Measurements from ENCODE around the gene KREMEN1.
A peak's percentile ranks its signal among the peaks of the same experiment; 100 is the strongest.

Gene KREMEN1

DNA sequence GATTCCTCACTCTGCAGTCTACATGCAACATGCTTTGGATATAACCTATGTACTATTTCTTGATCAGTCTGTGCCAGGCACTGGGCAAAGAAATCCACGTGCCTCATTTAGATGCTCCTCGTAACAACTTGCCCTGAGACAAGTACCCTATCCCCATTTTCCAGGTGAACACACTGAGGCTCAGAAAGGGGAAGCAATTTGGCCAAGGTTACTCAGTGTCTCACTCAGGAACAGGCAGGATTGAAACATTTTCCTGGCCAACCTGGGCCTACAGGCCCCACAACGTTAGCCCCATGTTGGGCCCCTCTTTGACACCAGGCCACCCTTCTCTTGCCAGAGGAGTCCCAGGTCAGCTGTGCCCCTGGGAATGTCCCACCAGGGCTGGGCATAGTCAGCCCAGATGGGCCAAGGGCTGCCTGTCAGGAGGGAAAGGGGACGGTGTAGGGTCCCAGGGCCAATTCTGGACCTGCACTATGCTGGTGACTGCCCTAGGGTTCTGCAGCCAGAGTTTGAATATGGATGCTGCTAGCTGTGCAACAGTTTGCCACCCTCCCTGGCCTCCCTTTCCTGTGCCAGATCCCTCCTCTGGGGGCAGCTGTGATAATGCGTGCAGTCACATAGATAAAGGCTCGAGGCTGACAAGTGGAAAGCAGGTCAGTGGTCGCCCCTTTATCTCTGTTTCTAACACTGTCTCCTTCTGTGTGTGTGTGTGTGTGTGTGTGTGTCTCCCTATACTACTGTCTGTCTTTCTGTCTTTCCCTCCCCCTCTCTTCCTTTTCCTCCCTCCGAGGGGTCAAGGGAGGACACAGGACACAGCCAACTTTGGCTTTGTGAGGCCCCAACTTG, 122.5 kb downstream of the KREMEN1 start:
- no peak for DNase-seq

DNA sequence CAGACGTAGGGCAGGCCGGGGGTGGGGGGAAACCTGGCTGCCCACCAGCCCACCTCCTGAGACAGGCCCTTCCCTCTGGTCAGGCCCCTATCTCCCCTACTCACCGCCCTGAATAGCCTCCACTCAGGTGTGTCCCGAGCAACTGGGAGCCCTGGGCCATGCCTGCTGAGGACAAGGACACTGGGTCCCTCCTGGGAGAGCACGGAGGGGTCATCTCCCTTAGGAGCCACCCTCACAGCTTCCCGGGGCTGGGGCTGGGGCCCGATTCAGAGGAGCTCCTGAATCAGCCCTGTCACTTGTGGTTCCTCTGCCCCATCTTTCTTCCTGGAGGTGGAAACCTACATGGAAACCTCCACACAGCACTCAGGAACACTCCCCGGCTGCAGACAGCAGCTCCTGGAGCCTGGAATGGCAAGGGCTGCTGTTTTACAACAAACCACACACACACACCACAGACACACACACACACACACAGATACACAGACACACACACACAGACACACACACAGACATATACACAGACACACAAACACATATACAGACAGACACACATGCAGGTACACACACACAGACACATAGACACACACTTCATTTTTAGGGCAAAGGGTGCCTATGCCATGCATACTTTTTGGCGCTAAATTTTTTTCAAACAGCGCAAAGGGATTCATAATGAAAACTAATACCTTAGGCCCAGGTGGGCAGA, 123.3 kb downstream of the KREMEN1 start:
- DNase-seq, result no peak

- DNase-seq, result no peak
These were observed 124.3 kb downstream of the KREMEN1 start for GRCh38 chr22:29197096-29197495.

- no peak for DNase-seq
These were observed 125.4 kb downstream of the KREMEN1 start for GRCh38 chr22:29198240-29198639.

DNA sequence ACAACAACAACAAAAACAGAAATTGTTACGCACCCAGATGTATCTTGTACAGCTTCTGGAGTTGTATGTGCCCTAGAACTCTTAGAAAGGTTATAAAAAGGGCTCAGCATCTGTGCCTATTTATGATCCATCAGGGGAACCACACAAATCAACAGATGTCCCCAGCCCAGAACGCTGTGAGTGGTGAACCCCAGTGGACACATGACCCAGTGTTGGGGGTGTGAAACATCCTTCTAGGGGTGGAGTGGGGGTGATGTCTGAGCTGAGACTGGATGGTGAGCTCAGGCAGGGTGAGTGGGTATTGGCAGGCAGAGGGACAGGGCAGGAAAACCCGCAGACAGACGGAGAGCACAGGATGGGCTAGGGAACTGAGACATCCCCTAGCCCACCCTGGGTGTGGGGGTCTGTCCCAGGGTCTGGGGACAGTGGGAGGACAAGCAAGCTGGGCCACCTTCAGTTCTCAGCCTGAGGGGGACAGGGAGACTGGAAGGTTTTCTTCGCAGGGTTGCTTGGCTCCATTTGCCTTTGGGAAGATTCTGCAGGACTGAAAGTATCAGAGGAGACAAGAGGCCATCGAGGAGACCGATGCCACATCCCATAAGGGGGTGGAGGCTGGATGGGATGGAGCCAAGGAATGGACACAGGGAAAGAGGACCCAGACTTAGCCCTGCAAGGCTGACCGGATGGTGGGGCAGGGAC, 127.0 kb downstream of the KREMEN1 start:
- no peak for DNase-seq

DNA sequence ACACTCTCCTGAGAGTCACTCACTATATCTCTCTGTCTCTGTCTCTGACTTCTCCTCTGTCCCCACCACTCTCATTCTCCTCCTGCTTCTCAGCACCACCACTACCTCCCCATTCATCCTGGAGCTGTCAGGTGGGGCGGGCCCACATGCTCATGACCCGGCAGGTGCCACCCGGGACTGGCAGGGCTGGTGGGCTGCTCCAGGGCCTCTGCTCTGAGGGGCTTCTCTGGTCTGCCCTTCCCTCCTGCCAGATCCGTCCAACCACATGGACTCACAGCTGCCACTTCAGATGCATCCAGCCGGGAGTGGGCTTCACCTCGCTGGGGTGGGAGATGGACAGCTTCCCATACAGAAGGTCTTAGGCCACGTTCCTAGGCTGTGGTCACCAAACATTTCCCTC, 128.1 kb downstream of the KREMEN1 start:
- no peak for DNase-seq

- no peak for DNase-seq
These were observed 128.9 kb downstream of the KREMEN1 start for GRCh38 chr22:29201782-29202181.

- DNase-seq, result peak; percentile 8
These were observed 129.7 kb downstream of the KREMEN1 start for GRCh38 chr22:29202212-29203192.

DNA sequence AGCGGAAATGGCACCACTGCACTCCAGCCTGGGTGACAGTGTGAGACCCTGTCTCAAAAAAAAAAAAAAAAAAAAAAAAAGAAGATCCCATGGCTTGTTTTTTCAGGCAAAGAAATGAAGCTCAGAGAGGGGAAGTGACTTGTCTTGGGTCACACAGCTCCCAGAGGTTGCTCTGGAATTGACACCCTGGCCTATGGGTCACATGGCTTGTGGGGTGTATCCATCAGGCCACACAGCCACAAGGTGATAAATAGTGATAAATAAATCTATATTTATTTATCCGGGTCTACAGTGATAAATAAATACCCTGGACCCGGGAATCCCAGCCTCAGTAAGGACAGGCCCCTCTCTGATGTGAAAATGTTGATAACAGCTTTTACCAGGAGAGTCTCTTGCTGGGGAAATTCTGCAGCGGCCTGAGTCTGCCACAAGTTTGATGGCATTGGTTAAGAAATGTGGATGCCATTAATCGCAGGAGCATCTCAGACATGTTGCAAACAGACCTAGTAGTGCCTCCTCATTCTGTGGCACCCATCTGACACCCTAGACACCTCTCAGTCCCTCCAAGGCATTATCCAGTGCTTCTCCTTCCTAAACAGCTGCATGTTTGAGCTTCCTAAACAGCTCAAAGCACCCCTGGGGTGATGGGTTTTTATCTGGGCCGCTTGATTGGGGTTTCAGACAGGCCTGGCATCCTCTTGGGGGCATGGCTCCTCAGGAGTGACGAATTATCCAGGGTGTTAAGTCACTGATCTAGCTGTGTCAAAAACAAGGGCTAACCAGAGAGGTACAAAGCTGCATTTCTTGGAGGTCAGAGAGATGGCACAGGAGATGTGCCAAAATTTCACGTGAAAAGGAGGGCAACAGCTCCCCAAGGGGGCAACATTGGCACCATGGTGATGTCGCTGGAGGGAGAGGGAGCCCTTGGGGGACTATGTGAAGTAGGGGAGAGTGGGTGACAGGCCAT, 130.9 kb downstream of the KREMEN1 start:
- DNase-seq, result no peak

GRCh38 chr22:29204455-29205183, 131.8 kb downstream of the KREMEN1 start:
- no peak for DNase-seq

GRCh38 chr22:29205252-29205593, 132.4 kb downstream of the KREMEN1 start:
- no peak for DNase-seq

GRCh38 chr22:29205594-29206371, 132.9 kb downstream of the KREMEN1 start, which contains the start of gene EMID1:
TSS of gene EMID1 (plus strand) at chr22:29205896. CDS start at chr22:29206039, 143 bp downstream.
- no peak for DNase-seq

GRCh38 chr22:29206372-29207242, 133.8 kb downstream of the KREMEN1 start:
- DNase-seq, result no peak

GRCh38 chr22:29207243-29207550, 134.4 kb downstream of the KREMEN1 start:
- DNase-seq, result no peak

DNA sequence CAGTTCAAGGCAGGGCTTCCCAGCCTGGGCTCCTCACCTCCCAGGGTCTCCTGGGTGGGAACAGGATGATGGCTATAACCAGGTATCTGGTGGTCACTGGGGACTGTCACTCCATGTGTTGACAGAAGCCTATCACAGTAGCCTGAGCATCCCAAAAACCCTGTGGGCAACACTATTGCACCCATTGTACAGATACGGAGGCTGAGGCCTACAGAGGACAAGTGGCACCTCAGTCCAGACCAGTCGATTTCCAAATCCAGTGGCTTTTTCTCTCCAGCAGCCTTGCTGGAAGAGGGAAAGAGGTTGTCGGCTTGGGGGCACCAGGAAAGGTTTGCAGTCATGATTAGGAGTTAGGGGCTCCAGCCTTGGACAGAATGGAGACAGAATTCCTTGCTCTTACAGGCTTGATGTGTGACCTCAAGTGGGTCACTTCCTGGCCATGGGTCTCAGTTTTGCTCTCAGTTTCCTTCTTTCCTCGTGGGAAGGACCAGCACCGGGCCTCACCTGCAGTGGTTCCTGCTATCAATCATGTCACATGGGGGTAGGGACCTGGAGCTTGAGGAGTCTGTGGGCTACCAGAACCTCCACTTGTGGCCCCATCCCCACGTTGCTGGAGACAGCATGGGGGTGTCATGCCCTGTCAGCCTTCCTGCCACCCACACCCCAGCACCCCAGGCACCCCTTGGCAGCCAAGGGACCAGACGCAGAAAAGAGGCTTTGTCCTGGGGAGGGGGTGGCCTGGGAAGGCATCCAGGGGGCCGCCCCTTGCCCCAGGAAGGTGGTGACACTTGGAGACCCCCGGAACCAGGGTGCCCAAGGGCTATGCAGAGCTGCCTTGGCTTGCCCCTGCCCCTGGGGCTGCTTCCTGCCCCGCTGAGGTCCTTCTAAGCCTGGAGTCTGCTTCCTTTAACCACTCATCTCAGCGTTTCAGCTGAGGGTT, 135.0 kb downstream of the KREMEN1 start:
- DNase-seq, result no peak

GRCh38 chr22:29208502-29208862, 135.6 kb downstream of the KREMEN1 start:
- no peak for DNase-seq

DNA sequence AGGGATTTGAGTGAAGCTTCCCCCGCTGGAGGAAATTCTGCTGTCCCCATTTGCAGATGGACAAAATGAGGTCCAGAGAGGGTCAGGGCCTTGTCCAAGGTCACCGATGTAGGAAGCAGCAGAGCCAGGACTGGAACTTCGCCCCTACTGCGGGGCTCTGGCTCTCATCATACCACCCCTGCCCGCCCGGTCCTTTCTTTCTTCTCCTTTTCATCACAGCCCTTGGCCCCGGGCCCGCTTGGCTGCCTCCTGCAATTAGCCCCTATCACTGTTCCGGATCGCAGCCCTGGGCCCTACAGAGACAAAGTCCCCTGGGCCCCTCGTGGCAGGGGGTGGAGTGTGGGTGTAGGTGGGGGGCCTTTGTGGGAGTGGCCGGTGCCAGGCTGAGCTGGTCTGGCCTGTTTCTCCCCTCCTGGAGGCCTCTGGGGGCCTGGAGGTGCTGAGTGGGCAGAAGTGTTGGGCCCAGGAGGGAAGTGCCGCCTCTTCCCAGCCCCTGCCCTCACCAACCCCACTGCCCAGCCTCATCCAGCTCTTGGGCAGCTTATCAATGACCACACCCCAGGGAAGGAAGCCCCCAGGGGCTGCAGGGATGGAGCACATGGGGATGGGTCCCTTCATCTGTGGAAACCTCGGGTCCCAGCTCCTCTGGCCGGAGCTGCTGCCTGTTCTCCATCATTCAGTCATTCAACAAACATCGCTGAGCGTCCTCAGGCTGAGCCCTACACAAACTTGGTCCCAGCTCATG, 136.2 kb downstream of the KREMEN1 start:
- DNase-seq, result no peak

Data from effector CD8-positive, alpha-beta T cell (primary cell).